HG02678 (cell line): ENCODE data around the gene IFI27L2.

Experiments
- ATAC-seq: cut with Tn5 transposase; IDR thresholded peaks from one replicate; pipeline ENCODE4 v1.9.1; 2021; ENCODE audit warnings: mild to moderate bottlenecking, moderate library complexity; ENCODE audit not compliant: unreplicated experiment

The IFI27L2 gene

DNA sequence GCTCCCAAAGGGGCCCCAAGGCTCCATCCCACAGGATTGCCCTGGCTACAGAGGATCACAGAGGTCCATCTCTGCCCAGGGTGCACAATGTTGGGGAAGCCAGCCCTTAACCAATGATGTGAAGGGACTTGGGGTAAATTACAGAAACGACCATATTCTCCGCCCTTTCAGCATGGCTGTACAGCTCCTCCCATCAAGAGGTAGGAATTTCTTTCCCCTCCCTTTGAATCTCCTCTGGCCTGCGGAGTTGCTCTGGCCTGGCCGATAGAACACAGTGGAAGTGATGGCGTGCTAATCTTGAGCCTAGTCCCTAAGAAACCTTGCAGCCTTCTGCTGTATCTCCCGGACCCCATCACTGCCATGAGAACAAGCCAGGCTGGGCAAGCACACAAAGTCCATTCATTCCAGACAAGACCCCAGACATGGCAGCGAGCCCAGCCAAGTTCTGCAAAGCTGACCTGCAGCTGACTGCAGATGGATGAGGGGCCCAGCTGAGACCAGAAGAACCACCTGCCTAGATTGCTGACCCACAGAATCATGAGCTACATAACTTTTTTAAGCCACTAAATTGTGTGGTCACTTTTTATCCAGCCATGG lies 25.8 kb downstream of the IFI27L2 start:
- ATAC-seq, result no peak

DNA sequence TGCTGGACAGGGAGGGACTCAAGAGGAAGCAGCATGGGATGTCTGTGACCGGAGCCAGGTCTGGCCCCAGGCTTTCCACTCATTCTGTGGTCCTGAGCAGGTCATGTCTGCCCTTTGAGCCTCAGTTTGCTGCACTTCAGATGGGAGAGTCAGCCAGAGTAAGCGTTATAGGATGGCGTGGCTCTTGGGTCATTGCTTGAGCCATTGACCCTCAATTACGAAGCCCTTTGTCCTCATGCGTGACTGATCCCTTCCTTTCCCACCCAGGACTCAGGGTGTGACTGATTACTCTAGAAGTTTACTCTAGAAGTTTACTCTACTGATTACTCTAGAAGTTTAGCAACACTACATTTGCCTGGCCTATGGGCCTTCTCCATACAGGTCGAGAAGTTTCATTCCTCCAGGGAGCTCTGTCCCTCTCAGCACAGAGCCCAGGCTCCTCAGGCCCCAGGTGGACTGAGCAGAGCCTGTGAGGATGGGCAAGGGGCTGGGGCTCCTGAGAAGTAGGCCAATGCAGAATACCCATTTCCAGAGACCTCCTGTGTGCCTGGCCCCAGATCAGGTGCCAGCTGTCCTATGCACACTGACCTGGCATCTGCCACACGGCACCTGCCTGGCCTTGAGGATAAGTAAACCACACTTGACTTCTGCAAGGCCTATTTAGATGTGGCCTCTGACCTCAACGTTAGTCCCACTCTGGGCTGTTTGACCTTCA lies 26.5 kb downstream of the IFI27L2 start:
- no peak for ATAC-seq

DNA sequence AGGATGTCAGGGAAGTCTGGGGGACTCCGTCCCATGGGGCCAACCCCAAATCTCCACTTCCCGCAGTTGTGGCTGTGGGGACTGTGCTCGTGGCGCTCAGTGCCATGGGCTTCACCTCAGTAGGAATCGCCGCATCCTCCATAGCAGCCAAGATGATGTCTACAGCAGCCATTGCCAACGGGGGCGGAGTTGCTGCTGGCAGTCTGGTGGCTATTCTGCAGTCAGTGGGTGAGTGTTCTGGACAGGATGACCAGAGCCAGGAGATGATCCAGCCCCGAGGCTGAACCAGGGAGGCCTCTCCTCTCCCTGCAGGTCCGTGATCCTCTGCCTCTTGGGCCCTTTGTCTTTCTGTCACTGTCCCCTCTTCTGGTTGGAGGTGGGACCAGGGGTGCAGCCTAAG lies 27.7 kb downstream of the IFI27L2 start:
- no peak for ATAC-seq

DNA sequence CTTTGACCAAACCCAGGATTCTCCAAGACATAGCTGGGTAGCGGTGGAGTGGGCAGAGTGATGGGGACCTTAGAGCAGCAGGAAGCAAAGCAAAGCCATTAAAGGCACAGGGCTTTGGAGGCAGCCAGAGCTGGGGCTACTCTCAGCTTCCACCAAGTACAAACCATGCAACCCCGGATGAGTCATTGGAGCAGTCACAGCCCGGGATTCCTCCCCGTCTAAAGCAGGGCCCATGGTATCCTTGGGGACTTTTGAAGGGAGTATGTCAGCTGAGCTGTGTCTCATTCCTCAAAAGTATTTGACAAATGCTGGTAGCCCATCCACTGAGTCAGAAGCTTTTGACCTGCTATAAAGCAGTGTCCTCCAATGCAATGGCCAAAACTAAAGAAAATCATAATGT lies 28.6 kb downstream of the IFI27L2 start:
- ATAC-seq, result no peak

DNA sequence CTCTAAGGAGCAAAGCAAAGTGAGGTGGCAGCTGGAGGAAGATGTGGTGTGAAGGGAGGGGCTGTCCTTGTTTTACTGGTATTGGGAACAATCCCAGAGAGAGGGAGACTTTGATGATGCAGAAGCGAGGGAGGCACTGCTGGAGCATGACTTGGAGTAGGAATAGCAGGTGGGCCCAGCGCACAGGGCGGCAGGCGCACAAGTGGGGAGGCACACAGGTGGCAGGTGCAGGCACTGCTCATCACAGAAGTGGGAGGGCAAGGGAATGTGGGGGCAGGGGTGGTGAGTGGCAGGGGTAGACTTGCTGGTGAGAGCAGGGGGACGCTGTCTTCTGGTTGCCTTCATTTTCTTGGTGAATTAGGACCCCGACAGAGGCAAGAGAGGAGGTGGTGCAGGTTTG lies 30.4 kb downstream of the IFI27L2 start:
- ATAC-seq, result no peak

DNA sequence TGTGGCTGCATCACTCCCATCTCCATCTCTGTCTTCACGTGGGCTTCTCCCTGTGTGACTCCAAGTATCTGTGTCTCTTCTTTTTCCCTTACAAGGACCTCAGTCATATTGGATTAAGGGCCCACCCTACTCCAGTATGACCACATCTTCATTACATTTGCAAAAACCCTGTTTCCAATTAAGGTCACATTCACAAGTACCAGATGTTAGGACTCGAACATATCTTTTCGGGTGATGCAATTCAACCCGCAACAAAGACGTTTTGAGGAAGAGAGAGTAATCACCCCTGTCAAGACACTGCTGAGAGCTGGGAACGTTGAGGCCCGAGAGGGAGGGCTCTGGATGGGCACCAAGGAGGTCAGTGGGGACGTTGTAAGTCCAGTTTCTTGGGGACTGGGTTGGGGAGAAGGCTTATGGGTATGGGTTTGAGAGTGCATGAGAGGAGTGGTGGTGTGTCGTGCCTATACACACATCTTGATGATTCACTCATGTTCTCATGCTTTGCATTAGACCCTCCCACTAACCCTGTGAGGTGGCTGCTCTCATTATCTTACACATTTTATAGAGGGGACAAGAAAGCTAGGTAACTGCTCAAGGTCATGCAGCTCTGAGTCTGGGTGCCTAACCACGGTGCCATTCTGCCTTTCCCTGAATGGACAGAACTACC lies 30.9 kb downstream of the IFI27L2 start:
- no peak for ATAC-seq

DNA sequence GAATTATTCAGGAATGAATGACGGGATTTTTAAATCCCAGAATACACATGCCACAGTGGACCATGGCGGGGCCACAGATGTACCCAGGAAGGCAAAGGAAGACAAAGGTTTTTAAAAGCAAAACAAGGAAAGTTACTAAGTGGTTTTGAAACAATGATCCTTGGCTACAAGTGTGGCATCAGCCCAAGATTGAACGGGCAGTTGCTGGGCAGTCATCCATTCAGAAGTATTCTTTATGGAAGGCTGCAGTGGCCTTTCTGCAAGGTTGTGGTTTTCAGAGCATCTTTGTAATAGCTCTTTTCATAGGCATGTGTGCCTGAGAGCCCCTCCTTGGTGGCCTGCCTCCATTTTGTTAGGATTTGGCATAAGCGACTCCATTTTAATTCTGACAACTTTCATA lies 32.3 kb downstream of the IFI27L2 start:
- no peak for ATAC-seq

DNA sequence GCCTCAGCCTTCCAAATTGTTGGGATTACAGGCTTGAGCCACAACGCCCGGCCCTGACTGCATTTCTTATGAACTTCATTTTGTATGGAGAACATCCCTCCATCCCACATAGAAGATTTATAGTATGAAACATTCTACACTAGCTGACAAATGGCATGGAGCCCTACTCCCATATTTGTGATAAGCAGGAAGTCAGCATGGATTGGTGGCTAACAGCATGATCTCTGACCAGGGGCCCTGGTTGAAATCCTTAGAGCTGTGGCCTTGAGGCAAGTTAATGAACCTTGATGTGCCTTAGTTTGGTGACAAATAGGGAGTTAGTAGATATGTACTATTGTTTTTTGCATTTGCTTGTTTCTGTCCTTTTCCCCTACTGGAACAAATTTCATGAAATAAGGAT lies 36.0 kb downstream of the IFI27L2 start:
- ATAC-seq, result no peak

DNA sequence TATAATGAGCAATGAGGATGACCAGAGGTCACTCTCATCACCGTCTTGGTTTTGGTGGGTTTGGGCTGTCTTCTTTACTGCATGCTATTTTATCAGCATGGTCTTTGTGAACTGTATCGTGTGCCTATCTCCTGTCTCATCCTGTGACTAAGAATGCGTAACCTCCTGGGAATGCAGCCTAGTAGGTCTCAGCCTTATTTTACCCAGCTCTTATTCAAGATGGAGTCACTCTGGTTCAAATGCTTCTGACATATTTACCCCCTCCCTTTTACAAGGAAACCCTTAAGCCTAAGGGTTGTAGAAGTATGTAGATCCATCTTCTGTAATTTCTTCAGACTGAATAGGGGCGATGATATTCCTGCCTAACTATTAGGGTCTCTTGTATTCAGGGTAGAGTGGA lies 39.9 kb downstream of the IFI27L2 start:
- ATAC-seq, result no peak

DNA sequence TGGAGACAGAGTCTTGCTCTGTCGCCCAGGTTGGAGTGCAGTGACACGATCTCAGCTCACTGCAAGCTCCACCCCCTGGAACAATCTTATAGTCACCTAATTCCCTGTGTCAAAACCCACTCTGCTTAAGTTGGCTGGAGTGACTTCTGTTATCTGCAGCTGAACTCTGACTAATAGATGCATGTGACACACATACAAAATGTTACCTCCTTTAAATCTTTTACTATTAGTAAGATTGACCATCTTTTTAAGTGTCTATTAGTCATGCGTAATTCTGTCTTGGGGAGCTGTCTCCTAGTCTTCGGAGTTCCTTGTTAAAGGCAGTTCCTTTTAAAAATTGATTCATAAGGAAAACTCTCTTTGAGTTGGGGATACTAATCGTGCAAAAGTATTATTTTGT lies 40.9 kb downstream of the IFI27L2 start:
- no peak for ATAC-seq

DNA sequence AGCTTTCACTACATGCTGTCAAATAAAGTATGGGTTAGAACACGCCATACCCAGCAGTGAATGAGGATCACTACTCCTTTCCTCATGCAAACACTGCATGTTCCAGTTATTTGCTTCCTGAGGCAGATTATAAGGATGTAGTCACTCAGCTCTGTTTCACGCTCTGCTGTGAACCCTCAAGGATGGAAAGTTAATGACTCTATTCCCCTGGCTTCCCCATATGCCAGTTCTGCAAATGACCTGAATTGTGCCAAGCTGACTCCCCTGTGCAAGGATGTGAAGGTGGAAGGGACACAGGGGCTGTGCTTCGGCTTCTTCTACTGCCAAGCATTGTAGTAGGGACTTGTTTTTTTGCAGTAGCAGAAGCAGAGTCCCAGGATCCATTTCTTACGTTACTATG lies 41.5 kb downstream of the IFI27L2 start:
- ATAC-seq, result no peak

DNA sequence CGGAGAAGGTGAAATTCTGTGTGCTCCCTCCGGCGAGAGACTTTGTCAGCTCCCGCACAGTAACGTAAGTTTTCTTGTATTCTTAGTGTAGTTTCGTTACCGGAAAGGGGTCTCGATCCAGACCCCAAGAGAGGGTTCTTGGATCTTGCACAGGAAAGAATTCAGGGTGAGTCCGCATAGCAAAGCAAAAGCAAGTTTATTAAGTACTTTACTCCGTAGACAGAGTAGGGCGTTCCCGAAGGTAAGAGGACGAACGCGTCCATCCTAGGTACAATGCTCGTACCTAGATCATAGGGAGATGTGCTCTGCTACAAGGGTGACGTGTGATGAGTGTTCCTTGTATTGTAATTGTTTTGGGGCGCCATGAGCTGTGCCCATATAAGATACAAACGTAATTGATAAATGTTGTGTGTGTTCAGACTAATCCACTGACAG lies 48.0 kb downstream of the IFI27L2 start:
- ATAC-seq, result peak; percentile 26

DNA sequence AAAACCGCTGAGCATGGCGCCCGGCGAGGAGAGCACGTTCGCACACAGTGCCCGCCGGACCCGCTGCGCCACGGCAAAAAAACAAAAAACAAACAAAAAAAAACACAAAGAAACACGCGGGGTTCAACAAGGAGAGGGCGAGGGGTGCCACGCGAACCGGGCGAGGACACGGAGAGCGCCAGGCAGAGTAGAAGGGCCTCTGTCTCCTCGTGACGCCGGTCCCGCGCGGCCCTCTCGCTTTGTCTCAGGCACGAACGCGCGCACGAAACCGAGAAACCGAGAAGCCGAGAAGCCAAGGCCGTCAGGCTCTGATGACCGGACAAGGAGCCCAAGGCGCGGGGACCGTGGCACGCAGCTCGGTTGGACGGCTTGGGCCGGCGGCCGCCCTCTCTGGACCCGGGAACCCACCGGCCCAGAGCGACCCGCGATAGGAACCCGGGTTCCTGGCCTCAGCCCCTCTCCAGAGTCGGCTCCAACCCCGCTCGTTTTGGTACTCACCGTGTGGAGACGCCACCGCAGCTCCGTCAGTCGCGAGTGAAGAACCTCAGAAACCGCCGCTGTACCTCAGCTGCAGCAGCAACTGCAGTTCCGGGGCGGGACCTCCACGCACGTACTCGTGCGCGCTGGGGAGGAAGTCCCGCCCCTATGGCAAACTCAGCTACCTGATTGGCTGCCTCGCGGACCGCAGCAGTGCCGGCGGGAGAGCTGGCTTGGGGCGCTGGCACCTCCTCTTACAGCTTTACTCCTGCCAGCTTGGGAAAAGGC lies 48.6 kb downstream of the IFI27L2 start, which contains the start of the genes DDX24 and IFI27L1:
Gene DDX24 (minus strand): TSS at position 582 of the 765 bp plus-strand sequence. CDS start 1,460 bp downstream, outside the sequence.
Gene IFI27L1 (plus strand): TSS at position 690 of the 765 bp plus-strand sequence. CDS start 15,628 bp downstream, outside the sequence.
- peak; percentile 99 for ATAC-seq

DNA sequence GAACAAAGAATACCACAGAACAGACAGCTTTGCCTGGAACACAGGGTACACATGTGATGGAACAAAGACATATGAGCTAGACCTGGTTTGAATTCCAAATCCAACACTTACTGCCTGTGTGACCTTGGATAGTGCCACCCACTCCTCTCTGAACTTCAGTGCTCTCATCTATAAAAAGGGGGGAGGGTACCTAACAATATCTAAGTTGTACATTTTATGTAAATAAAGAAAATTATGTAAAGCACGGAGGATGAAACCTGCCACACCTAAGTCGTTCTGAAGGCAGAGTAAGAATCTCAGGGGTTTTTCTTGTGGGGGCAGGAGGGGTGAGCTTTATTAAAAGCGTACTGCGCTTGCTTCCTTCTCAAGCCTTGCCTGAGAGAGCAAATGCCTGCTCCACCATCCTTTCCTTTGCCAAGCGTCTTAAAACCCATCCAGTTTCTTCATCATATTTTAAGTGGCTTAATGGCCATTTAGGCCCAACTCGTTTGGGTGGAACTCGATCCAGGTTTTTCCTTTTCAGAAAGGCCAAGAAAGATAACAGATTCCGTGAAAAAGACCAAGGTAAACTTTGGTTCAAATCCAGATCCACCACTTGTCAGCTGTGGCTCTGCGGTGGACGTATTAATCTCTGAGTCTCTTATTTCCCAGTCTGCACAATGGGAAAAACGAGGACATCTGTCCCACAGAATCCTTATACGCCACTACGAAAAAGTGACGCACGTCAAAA lies 49.3 kb downstream of the IFI27L2 start:
- ATAC-seq, result no peak

DNA sequence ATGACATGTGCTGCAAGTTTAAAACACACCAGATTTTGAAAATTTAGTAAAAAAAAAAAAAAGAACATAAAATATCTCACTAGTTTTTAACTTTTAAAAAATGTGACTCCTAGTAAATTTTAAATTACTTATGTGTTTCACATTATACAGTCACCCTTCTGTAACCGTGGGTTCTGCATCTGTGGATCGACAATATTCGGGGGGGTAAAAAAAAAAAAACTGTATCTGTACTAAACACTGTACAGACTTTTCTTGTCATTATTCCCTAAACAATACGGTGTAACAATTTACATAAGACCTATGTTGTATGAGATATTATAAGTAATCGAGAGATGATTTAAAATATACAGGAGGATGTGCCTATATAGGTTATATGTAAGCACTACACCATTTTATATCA lies 51.6 kb downstream of the IFI27L2 start:
- ATAC-seq, result no peak
